PFSK-1 (cell line): Measurements from ENCODE around the gene UIMC1.

Source experiments
- POLR2AphosphoS5 ChIP-seq: IDR thresholded peaks from 2 replicates; pipeline ENCODE4 v1.6.1; 2012; ENCODE audit warnings: low read depth, mild to moderate bottlenecking, control low read depth, low read length, moderate library complexity
- REST ChIP-seq, 2 experiments: IDR thresholded peaks; 2 replicates each; pipeline versions ENCODE4 v1.6.1 to v1.8.0; 2011 to 2012; ENCODE audit warnings: low read depth in 2 of 2, low read length in 2 of 2, control low read depth in 1 of 2, inconsistent platforms in 1 of 2, mild to moderate bottlenecking in 1 of 2, moderate library complexity in 1 of 2; ENCODE audit not compliant: insufficient read depth in 1 of 2
- SIN3A ChIP-seq: IDR thresholded peaks from 2 replicates; pipeline ENCODE4 v1.6.1; 2012; ENCODE audit warnings: mild to moderate bottlenecking, low read length, moderate library complexity, borderline replicate concordance; ENCODE audit not compliant: insufficient read depth
- TAF1 ChIP-seq: IDR thresholded peaks from 2 replicates; pipeline ENCODE4 v1.6.1; 2012; ENCODE audit warnings: low read length, control low read depth, borderline replicate concordance; ENCODE audit not compliant: insufficient read depth

GRCh38 chr5:176987583-176987982 is 19.0 kb downstream of the UIMC1 start:
- no peak for TF ChIP-seq POLR2AphosphoS5
- TF ChIP-seq REST (IDR thresholded peaks at IDR 0.05; ENCODE audit: insufficient read depth in 1 of 2, low read depth in 2 of 2, low read length in 2 of 2), result no peak
- no peak for TF ChIP-seq TAF1
- TF ChIP-seq SIN3A, result no peak
